HUDEP-2 (cell line): ENCODE data around the gene RERE.

ENCODE experiments used
- DNase-seq, 76 experiments: peaks; one replicate each; lab custom pipeline; 2025; ENCODE audit not compliant: unreplicated experiment in 76 of 76; lab: John Stamatoyannopoulos, UW

Gene RERE

DNA sequence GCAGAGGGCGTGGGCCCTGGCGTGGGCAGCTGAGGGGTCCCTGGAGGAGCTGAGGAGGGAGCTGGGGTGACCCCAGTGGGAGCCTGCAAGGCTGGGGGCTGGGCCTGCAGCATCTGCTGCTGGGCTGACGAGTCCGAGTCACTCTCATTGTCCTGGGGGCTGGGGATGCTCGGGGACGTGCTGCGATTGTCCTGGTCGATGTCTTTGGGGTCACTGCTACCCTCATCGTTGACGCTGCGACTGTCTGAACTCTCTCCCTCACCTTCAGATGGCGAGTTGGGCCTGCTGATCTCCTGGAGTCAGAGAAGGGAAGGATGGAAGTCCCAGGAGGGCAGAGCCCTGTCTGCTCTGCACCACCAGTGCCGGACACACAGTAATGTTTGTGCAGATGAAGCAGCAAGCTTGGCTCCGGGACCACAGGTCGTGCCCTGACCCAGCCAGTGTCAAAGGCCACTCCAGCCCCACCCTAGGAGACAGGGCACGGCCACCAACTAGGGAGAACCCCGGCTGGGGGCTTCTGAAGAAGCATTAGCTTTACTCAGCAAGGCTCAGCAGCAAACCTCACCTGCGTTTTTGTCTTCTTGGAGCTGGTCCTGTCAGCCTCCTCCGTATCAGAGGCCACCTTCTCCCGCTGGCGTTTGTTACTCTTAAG lies 456.1 kb downstream of the RERE start:
- DNase-seq, result no peak

DNA sequence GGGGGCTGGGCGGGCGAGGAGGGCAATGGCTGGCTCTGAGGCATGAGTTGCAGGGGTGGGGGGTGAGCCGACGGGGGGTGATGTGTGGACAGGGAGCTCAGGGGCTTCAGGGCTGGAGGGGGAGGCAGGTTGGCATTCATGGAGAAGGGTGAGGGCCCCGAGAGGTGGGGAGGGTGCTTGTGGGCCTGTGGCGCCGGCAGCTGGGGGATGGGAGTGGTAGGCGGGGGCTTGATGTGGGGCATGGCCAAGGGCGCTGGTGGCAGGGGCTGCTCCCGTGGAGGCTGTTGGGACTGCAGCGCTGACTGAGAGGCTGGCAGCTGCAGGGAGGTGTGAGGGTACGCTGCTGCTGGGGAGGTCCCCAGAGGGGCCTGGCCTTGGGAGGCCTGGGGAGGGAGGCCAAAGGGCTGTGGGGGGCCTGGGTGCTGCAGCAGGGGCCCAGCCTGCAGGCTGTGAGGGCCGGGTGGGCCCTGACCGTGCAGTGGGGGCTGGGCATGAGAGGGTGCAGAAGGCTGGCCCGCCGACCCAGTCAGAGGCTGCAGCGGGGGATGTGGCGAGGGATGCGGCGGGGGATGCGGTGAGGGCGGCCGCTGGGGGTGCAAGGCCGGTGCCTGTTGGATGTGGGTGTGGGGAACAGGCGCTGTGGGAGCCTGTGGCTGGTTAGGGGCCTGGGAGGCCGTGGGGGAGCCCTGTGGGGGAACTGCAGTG lies 456.8 kb downstream of the RERE start:
- DNase-seq, result no peak

DNA sequence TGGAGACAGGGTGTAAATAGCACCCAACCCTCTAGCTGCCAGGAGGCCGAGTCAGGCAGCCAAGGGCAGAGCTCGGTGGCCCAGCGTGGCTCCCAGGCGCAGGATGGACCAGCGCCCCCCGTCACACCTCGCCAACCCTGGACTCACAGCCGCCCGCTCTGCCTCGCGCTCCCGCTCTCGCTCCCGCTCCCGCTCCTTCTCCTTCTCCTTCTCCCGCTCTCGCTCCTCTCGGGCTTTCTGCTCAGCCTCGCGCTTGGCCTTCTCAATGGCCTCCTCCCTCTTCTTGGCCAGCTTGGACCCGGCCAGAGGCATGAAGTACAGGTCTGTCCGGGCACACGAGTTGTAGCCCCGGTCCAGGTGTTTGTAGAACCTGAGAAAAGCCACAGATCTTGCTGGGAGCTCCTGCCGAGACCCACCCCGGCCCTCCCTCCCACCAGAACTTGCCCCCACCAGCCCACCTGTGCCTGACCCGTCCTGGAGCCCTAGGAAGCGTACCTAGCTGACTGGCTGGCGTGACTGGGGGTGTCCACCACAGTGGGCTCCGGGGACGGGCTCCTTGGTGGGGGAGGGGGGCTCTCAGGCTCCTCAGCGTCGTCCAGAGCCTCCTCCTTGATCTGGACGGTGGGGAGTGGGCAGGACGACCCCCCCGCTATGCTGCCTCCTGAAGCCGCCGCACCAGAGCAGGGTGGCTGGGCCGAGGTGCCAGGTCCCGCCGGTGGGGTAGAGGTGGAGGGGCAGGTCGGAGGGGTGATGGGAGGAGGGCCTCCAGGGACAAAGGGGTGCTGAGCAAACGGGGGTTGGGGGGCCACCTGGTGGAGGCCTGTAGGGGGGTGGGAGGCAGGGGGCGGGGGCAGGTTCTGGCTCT lies 457.6 kb downstream of the RERE start:
- DNase-seq, result no peak

- no peak for DNase-seq
Observed at GRCh38 chr1:8358897-8359616, 458.4 kb downstream of the RERE start.

GRCh38 chr1:8358241-8358896 lies 459.1 kb downstream of the RERE start:
- no peak for DNase-seq

DNA sequence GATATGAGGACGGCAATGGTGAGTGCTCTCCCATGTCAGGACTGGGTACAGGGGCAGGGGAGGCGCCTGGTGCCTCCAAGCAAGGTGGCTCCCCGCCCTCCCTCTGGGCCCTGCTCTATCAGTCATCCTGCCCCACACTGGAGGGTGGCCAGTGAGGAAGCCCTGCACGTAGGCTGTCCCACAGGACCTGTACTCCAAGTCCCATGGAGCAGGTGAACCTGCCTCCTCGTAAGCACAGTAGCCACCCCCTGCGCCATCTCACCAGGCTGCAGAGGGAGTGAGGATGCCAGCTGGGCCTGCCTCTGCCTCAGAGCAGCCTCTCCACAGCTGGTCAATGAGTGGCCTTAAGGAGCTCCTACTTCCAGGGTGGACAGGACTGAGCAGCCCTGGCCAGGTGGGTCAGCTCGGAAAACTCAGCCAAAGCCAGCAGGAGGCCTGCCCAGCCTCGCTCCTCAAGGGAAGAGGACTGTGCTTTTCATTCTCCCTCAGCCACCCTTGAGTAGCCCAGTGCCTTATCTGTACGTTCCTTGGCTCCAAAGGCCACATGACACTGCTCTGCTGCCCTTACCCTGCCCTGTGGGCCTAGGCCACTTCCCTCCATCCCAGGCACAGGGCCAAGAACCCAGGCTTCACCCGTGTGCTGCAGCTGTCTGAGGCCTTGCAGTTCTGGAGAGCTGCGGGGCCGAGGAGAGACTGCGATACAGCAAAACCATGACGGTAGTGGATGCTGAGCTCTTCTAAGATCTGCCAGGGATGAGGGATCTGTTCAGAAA lies 459.9 kb downstream of the RERE start:
- DNase-seq, result peak in 60 of 76 experiments; percentile 1 to 60 (median 37)

DNA sequence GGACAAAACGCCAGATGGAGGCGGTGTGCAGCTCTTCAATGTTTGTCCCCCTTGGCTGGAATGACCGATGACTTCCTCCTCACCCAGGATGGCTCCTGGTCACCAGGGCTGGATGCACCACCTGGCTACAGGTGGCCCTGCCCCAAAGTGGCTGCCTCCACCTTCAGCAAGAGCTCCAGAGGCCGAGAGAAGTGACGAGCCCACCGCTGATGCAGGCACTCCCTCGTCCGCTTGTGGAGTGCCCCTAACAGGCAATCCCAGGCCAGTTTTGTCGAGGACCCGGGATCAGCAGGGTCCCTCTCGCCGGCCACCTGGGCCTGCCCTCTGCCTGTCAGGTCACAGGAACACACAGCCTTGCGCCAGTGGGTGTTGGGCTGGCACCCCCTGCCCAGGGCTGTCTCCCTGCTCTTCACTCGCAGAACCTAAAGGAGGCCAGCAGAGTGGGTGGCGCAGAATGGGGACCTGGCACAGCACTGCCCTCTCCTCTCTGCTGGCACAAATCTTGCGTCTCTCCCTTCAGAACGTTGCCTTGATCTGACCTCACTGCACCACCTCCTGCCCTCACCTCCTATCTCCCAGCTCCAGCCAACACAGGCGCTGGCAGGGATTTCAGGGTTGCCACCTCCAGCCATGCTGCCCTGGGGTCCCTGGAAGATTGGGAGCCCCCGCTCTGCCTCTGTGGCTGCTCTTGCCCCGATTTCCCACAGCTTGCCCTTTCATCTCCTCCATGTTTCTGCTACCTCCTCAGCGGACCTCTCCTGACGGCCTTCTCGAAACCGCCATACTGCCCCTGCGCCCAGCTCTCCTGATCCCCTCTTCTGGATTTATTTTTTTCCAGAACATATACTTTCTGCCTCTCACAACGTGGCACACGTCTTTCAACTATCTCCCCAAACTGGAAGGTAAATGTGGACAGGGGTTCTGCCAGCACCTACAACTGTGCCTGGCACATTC lies 460.9 kb downstream of the RERE start:
- no peak for DNase-seq

DNA sequence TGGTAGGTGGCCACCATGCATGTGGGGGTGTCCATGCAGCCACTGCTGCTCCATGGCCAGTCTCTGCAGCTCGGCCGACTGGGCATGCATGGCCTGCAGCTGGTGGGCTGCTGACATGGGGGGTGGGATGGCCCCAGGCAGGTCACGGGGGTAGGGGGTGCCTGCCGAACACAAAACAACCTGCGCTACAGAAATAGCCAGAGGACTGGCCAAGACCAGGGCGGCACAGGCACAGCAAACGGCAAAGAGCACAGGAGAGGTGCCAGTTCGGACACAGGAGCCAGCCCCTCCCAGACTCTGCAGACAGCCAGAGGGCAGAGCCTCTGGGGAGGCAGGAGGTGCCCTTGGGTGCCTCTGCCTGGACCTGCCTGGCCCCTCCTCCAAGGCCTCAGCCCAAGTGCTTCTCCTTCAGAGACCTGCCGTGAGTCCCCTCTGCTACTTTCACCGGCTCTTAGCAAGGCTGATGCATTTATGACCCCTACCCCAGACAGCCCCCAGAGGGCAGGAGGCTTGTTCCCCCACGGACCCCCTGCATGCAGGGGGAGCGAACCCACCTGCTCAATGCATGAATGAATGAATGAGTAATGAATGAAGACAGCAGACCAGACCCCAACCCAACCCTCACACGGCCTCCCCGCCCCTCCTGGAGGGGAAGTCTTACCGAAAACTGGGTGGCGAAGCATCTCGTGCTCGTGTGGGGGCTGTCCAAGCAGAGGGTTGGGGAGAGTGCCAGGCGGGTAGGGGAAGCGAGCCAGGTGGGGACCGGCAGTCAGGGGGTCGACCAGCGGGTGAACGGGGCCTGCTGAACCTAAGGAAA lies 461.8 kb downstream of the RERE start:
- DNase-seq, result no peak

- DNase-seq, result no peak
Observed at GRCh38 chr1:8354038-8354437, 463.4 kb downstream of the RERE start.

DNA sequence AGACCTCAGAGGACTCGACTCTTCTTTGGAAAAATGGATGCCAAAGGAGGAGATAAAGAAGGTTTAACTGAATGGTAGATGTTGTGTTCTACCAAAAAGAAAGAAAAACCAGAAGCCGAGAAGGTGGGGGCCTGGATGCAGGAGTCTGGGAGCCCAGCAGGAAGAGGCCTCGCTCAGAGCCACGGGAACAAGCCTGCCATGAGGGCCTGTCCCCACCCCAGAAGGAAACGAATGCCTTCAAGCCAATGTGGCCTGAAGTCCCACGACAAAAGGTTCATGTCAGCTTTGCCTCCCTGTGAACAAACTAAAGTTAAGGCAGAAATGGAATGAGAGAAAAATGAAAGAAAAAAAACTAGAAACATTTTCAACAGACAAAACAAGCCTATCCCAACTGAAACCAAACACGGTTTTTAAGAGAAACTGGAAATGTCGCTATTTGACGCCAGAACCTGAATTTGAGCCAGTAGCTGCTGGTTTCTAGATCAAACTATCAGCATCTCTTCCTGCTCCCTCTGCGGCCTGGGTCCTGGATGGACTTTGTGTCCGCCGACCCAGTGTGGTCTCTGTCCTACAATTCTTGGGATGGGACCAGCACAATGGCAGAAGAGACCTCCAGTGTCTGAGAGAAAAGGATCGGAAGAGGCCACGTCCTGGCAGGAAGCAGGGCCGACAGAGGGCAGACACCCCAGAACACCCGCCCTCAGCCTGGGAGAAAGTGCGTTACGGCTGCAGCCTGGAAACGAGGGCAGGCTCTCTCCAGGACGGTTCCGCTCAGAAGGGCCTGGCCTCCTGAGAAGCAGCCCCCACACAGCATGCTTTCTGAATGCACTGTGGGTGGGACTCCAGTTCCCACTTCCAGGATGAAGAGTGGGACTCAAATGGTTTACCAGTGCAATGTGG lies 464.3 kb downstream of the RERE start:
- no peak for DNase-seq

GRCh38 chr1:8352471-8352845 lies 465.0 kb downstream of the RERE start:
- no peak for DNase-seq

GRCh38 chr1:8351693-8352470 lies 465.6 kb downstream of the RERE start:
- DNase-seq, result peak in 5 of 76 experiments; percentile 3 to 21 (median 17)

- DNase-seq, result no peak
Observed at GRCh38 chr1:8350914-8351684, 466.3 kb downstream of the RERE start.

GRCh38 chr1:8349961-8350360 lies 467.5 kb downstream of the RERE start:
- DNase-seq, result no peak

GRCh38 chr1:8349473-8349865 lies 468.0 kb downstream of the RERE start:
- DNase-seq, result no peak
